K562 (cell line): ENCODE results near the gene MICU2. TPM values are rescaled to one million over a fixed set of nuclear protein-coding genes. Genes with fewer than 3 reads are reported as not detected.

Experiments used
- ATAC-seq: fragments of 200-7000 bp; cut with Tn5 transposase; 3 replicates; pipeline ENCODE4 v1.9.1; 2020; ENCODE audit warnings: moderate library complexity
- BruUV-seq: library from RNA; stranded (reverse); fragments of 400-500 nt; replicated peaks from 2 replicates; lab custom pipeline; 2021; lab: Mats Ljungman, UMichigan
- CTCF ChIA-PET: fragments of 300-600 bp; formaldehyde crosslinking; extraction: SDS; loops from one replicate; lab custom pipeline; 2021; ENCODE audit warnings: low intra/inter-chr PET ratio; lab: Yijun Ruan, JAX
- POLR2A ChIA-PET: fragments of 300-600, 350-650 bp; sonication (Branson Sonifier 250); formaldehyde crosslinking; extraction: SDS; loops from one replicate; lab custom pipeline; 2021; ENCODE audit warnings: antibody characterized with exemption, inconsistent platforms; lab: Yijun Ruan, JAX
- DNase-seq, 4 experiments: peaks; one replicate each; pipeline versions ENCODE4 v3.0.0 to v3.0.0-alpha.2; 2011 to 2018; ENCODE audit warnings: low spot score in 3 of 4, mixed read lengths in 3 of 4; ENCODE audit errors: extremely low read depth in 1 of 4
- FAIRE-seq: peaks from 2 replicates; lab custom pipeline; 2011; peaks lifted over from hg19 to GRCh38; lab: Jason Lieb, UNC
- H2AFZ ChIP-seq: 2 replicates; pipeline ENCODE4 v1.6.0; 2011; ENCODE audit warnings: low read depth, low read length, control low read depth, inconsistent platforms
- H3K27ac ChIP-seq: fragments of 200-600 bp; 3 replicates; pipeline ENCODE4 v1.8.0; 2011; ENCODE audit warnings: low read depth, mild to moderate bottlenecking, control low read depth, inconsistent platforms, low read length, moderate library complexity, mixed read lengths; ENCODE audit errors: extremely low read depth
- H3K27me3 ChIP-seq, 2 experiments: fragments of 300-600 bp in 1 of 2; 2 replicates in 1 of 2; 3 replicates in 1 of 2; pipeline versions ENCODE4 v1.6.0 to v1.8.0; 2011; ENCODE audit warnings: inconsistent platforms in 2 of 2, low read length in 2 of 2, mild to moderate bottlenecking in 1 of 2, mixed read lengths in 1 of 2, moderate library complexity in 1 of 2; ENCODE audit not compliant: control insufficient read depth in 2 of 2, insufficient read depth in 2 of 2
- H3K36me3 ChIP-seq: fragments of 300-600 bp; 3 replicates; pipeline ENCODE4 v1.8.0; 2011; ENCODE audit warnings: mild to moderate bottlenecking, low read length, inconsistent platforms; ENCODE audit not compliant: control insufficient read depth, insufficient read depth
- H3K4me1 ChIP-seq, 2 experiments: fragments of 200-600 bp in 1 of 2; replicated peaks in 1 of 2; 2 replicates in 1 of 2; 3 replicates in 1 of 2; pipeline versions ENCODE4 v1.5.1 to v1.8.0; 2011; ENCODE audit warnings: inconsistent platforms in 2 of 2, low read length in 2 of 2, mild to moderate bottlenecking in 1 of 2, mixed read lengths in 1 of 2, moderate library complexity in 1 of 2; ENCODE audit not compliant: control insufficient read depth in 2 of 2, insufficient read depth in 2 of 2
- H3K4me2 ChIP-seq: 2 replicates; pipeline ENCODE4 v1.6.1; 2011; ENCODE audit warnings: low read length, control low read depth, inconsistent platforms, mixed read lengths; ENCODE audit not compliant: insufficient read depth
- H3K4me3 ChIP-seq: fragments of 200-600 bp; sonication (generic), shearing (Covaris generic); 2 replicates; pipeline ENCODE4 v1.5.1; 2016; ENCODE audit warnings: control low read depth, inconsistent platforms
- H3K79me2 ChIP-seq: fragments of 200-600 bp; 3 replicates; pipeline ENCODE4 v1.8.0; 2011; ENCODE audit warnings: low read length, inconsistent platforms; ENCODE audit not compliant: control insufficient read depth, insufficient read depth
- H3K9ac ChIP-seq, 2 experiments: 2 replicates each; pipeline versions ENCODE4 v1.6.0 to v1.6.1; 2011; ENCODE audit warnings: low read depth in 2 of 2, low read length in 2 of 2, control low read depth in 1 of 2, inconsistent platforms in 1 of 2, mild to moderate bottlenecking in 1 of 2, mixed read lengths in 1 of 2; ENCODE audit not compliant: insufficient read depth in 1 of 2
- H3K9me1 ChIP-seq: one replicate; pipeline ENCODE4 v1.6.0; 2011; ENCODE audit warnings: inconsistent platforms, mild to moderate bottlenecking, low read length, moderate library complexity; ENCODE audit not compliant: control insufficient read depth, insufficient read depth
- H3K9me3 ChIP-seq: replicated peaks from 2 replicates; pipeline ENCODE4 v1.5.1; 2011; ENCODE audit warnings: low read depth, low read length, inconsistent platforms; ENCODE audit not compliant: control insufficient read depth, insufficient read depth
- H4K20me1 ChIP-seq: replicated peaks from 2 replicates; pipeline ENCODE4 v1.6.1; 2011; ENCODE audit warnings: low read length, inconsistent platforms, mixed read lengths; ENCODE audit not compliant: control insufficient read depth, insufficient read depth
- CREM ChIP-seq: IDR thresholded peaks from 2 replicates; pipeline ENCODE4 v1.6.1; 2014; ENCODE audit warnings: antibody characterized with exemption, low read depth
- FOXP1 ChIP-seq: sonication (generic); formaldehyde crosslinking; IDR thresholded peaks from 2 replicates; pipeline ENCODE4 v1.8.0; 2022; ENCODE audit warnings: mild to moderate bottlenecking, missing genetic modification reagents
- GTF2A2 ChIP-seq: IDR thresholded peaks from 2 replicates; pipeline ENCODE4 v1.6.1; 2016; ENCODE audit warnings: mild to moderate bottlenecking, missing genetic modification characterization, missing compliant biosample characterization
- KAT7 ChIP-seq: sonication (generic); formaldehyde crosslinking; IDR thresholded peaks from 2 replicates; pipeline ENCODE4 v1.8.0; 2022; ENCODE audit warnings: missing genetic modification reagents, mild to moderate bottlenecking, borderline replicate concordance
- MNT ChIP-seq, 2 experiments: fragments of 450-650 bp; conservative IDR thresholded peaks; 2 replicates each; pipeline ENCODE4 v1.6.1; 2017; ENCODE audit warnings: mild to moderate bottlenecking in 2 of 2, moderate library complexity in 2 of 2
- RBFOX2 ChIP-seq: fragments of 200-400 bp; formaldehyde crosslinking; IDR thresholded peaks from 2 replicates; pipeline ENCODE4 v1.6.1; 2017; ENCODE audit warnings: low read depth, mild to moderate bottlenecking, low read length, moderate library complexity
- SAFB2 ChIP-seq: fragments of 200-400 bp; formaldehyde crosslinking; IDR thresholded peaks from 2 replicates; pipeline ENCODE4 v1.6.1; 2018; ENCODE audit warnings: borderline replicate concordance, low read length, low read depth, moderate library complexity; ENCODE audit not compliant: severe bottlenecking
- TCF7L2 ChIP-seq: fragments of 150-350 bp; IDR thresholded peaks from 2 replicates; pipeline ENCODE4 v1.6.1; 2016; ENCODE audit warnings: low read depth, mild to moderate bottlenecking, low read length, moderate library complexity
- ZBTB40 ChIP-seq, 2 experiments: fragments of 450-650 bp in 1 of 2; sonication (generic) in 1 of 2; formaldehyde crosslinking in 1 of 2; IDR thresholded peaks; 2 replicates each; pipeline versions ENCODE4 v1.7.1 to v1.9.0; 2016 to 2022; ENCODE audit warnings: inconsistent platforms in 1 of 2, mild to moderate bottlenecking in 1 of 2, missing genetic modification reagents in 1 of 2
- ZNF124 ChIP-seq: sonication (generic); formaldehyde crosslinking; IDR thresholded peaks from 2 replicates; pipeline ENCODE4 v1.8.1; 2022; ENCODE audit warnings: missing genetic modification reagents
- ZNF174 ChIP-seq: fragments of 250-450 bp; sonication (Bioruptor Pico); IDR thresholded peaks from 2 replicates; pipeline ENCODE4 v1.4.0; 2020; ENCODE audit warnings: mild to moderate bottlenecking
- ZNF586 ChIP-seq: fragments of 450-650 bp; formaldehyde crosslinking; conservative IDR thresholded peaks from 2 replicates; pipeline ENCODE4 v1.4.0; 2020; ENCODE audit warnings: mild to moderate bottlenecking, moderate library complexity
- ZNF707 ChIP-seq: fragments of 250-450 bp; sonication (Bioruptor Pico); conservative IDR thresholded peaks from 2 replicates; pipeline ENCODE4 v1.8.0; 2022; ENCODE audit warnings: inconsistent platforms, mild to moderate bottlenecking, moderate library complexity
- WGBS: fragments of 100-300 bp; shearing (Covaris generic); methylation state at CpG from one replicate; pipeline ENCODE4 v1.1.6; 2016; ENCODE audit warnings: low coverage, mixed read lengths; ENCODE audit not compliant: insufficient coverage; ENCODE audit errors: missing lambda C conversion rate; 5-methylcytosine and 5-hydroxymethylcytosine counted together
- in situ Hi-C: fragments of 300-500 bp; cut with MboI; formaldehyde crosslinking; loops from 4 replicates; pipeline ENCODE4 v1.15.0; 2018; ENCODE audit warnings: inconsistent platforms, mixed read lengths
- intact Hi-C: fragments of 100-400 bp; cut with micrococcal nuclease; formaldehyde crosslinking; loops from 2 replicates; pipeline ENCODE4 v1.14.2; 2022
- polyA plus RNA-seq, 8 experiments: library from polyadenylated mRNA; depleted of rRNA in 4 of 8; stranded (reverse) in 5 of 8; unstranded in 3 of 8; fragments of >200 nt; fragmentation: Nextera tagmentation in 2 of 8; fragmentation: Illumina TruSeq in 1 of 8; extraction: Ambion mirVana in 2 of 8; extraction: Trizol in 1 of 8; gene quantifications; 2 replicates each; pipeline versions ENCODE4 v1.2.1 to v1.2.3, GENCODE V29; 2011 to 2014; ENCODE audit warnings: inconsistent platforms in 1 of 8, missing spikeins in 1 of 8
- total RNA-seq, 7 experiments: library from RNA; depleted of rRNA in 6 of 7; stranded (reverse); fragments of >200 nt in 6 of 7; fragmentation: Illumina TruSeq in 2 of 7; extraction: Trizol in 2 of 7; gene quantifications; 2 replicates each; pipeline versions ENCODE4 v1.2.1 to v1.2.3, GENCODE V29; 2011 to 2021; ENCODE audit warnings: low replicate concordance in 1 of 7

MICU2 gene
- total and polyA plus RNA-seq, 9 of the 15 experiments (the other 6 are each of a cell fraction or from before 2014, with no cell fraction given): 9.1 to 41.8 (median 33.4) TPM

GRCh38 chr13:21541980-21542379 is 62.0 kb downstream of the MICU2 start:
- ATAC-seq (no peak), DNase-seq (peak in 1 of 4 experiments; percentile 16), FAIRE-seq (no peak)
- WGBS: 29% methylated on average over 1 of the region's 1 CpG
- no peaks in the 10 kb centered on the region for H3K9me1 ChIP-seq
- H3K4me3 ChIP-seq: no peak overlapping the region
- peaks cover 0 to under 1% of the 10 kb centered on the region in 2 experiments; a peak in 2 of 5 replicates for H3K4me1 ChIP-seq
- ChIA-PET CTCF (no interaction called here), POLR2A (no interaction called here)
- H3K9me3 ChIP-seq: no peaks in the 10 kb centered on the region
- no TSS peak for BruUV-seq
- H4K20me1 ChIP-seq: no peaks in the 10 kb centered on the region
- in situ Hi-C loops: no loop called here
- H3K4me2 ChIP-seq: no peak overlapping the region
- no peaks in the 10 kb centered on the region; the same call in 1 of the 3 replicates for H3K36me3 ChIP-seq
- peaks cover 6% of the 10 kb centered on the region; the same call in 2 of the 3 replicates for H3K79me2 ChIP-seq
- H2AFZ ChIP-seq: no peak overlapping the region
- TF ChIP-seq TCF7L2 (no peak), ZNF124 (no peak), MNT (conservative IDR thresholded peaks at IDR 0.05) (no peak), RBFOX2 (no peak), ZNF707 (CRISPR knock-in tag) (no peak), GTF2A2 (tag) (no peak), CREM (no peak), ZNF174 (CRISPR knock-in tag) (no peak), FOXP1 (CRISPR knock-in tag) (no peak), ZBTB40 (IDR thresholded peaks at IDR 0.05) (no peak), ZBTB40 (CRISPR knock-in tag; IDR thresholded peaks at IDR 0.05) (no peak), KAT7 (no peak), SAFB2 (no peak), ZNF586 (CRISPR knock-in tag) (no peak)
- intact Hi-C loops: no loop called here
- no peak overlapping the region for H3K27ac ChIP-seq
- H3K9ac ChIP-seq: no peak overlapping the region
- H3K27me3 ChIP-seq: no peaks in the 10 kb centered on the region
